ENCODE results near the gene DDX23.
"Not testable (repeated sequence)": the region's sequence is repeated elsewhere in the genome, so short reads cannot be mapped to it uniquely, and the experiment has no call there.

DDX23 gene

DNA sequence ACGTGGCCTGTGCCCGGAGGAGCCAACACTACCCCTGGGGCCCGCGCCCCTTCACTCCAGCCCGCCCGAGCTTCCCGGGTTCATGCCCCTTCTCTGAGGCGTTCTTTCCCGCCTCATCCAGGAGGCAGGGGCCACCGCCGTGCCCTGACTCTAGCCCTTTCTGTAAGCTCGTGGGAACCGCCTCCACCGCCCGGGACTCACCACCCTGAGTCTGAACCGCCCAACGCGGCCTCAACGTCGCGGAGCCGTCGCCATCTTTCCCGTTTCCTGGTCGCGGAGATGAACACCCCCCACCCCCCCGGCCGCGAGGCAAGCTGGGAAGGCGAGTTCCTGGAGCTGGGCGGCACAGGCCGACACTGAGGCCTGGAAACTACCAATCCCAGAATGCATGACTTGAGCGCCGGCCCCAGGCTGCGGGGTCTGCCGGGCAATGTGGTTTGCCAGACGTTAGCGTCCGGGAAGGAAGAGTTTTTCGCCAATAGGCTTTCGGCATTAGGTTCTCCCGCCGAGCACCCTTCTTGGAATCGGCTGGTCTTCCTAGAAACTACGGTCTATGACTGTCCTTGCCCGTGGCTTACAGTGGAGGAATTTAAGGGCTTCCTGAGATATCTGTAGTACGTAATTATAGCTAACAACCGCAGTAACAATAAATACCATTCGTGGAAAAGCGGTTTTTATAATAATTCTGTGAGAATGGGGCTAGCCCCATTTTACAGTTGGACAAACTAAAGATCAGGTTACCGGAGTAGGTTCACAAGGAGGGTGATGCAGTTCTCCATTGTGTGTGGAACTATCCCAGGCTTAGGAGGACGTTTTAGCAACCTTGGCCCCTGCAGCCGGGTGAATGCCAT lies at the start of gene DDX23:
DDX23 (minus strand) TSS at position 281 of the 851 bp plus-strand sequence. CDS start 6,381 bp downstream, outside the sequence.
- peak; percentile 85 for DNase-seq (ENCODE audit: low read depth)

DNA sequence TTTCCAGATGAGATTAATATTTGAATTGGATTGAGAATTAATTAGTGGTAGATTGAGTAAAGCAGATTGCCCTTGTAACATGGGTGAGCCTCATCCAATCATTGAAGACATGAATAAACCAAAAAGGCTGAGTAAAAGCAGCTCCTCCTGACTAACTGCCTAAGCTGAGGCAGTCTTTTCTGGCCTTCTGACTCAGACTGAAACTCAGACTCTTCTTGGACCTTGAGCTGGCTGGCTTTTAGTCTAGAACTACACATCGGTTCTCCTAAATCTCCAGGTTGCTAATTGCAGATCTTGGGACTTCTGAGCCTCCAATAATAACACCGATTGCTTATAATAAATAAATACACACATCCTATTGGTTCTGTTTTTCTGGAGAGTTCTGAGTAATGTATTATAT lies 49.3 kb upstream of the DDX23 start:
- no peak for DNase-seq (ENCODE audit: low read depth)

DNA sequence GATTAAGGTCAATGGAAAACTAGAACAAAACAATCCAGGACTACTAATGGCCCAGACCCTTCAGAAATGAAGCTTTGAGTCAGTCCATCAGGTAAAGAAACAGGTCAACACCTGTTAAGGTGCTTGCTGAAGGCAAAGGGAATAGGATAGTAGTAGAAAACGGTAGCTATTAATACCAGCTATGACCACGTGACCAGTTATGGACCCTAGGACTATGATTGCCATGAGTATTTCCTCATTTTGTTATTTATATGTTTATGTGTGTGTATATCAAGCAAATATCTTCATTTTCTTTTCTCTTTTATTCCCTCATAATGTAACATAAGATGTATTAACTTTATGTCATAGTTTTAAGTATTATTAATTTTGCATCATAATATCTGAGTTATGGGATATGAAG lies 47.7 kb upstream of the DDX23 start:
- DNase-seq (ENCODE audit: low read depth), result no peak

DNA sequence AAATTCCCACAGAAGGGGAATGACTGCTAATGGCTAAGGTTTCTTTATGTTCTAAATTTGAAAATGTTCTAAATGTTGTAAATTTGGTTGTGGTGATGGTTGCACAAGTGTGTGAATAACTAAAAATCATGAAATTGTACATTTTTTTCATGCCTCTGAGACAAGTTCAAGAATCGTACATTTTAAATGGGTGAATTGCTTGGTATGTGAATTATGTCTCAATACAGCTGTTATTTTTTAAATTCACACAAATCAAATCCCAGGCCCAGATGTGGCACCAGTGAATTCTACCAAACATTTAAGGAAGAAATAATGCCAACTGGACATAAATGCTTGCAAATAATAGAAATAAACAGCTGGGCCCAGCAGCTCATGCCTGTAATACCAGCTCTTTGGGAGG lies 42.3 kb upstream of the DDX23 start:
- DNase-seq (ENCODE audit: low read depth), result no peak

DNA sequence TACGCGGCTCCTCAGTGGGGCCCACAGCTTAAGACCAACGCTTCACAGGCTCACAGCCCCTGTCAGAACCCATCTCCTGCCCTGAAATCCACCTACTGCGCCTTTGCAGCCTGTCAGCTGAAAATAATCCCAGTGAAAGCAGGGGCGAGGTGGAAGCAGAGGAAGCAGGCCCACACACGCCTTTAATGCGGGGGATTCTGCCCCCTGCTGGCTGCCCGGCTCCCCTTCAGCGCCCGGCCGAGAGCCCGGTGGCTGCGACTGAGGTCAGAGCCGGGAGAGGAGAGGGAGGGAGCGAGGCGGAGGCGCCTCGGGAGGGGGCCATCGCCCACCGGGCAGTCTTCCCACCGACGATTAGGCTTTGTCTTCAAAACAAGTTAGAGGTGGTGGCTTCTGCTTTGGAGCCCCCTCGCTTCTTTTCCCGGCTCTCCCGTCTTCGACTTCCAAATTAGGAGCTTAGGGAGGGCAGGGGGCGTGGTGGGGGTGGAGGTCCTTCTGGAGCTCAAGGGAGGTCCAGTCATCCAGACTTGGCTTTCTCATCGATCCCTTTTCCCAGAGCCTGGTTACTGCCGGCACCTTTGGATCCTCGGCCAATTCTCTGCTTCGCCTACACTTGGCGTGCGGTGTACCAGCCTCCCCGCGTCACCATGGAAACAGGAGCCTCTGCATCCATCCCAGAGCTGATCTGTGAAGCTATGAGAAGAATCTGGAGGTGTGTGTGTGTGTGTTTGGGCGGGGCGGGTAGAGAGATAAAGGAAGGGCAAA lies 38.9 kb upstream of the DDX23 start:
- peak; percentile 49 for DNase-seq (ENCODE audit: low read depth)

DNA sequence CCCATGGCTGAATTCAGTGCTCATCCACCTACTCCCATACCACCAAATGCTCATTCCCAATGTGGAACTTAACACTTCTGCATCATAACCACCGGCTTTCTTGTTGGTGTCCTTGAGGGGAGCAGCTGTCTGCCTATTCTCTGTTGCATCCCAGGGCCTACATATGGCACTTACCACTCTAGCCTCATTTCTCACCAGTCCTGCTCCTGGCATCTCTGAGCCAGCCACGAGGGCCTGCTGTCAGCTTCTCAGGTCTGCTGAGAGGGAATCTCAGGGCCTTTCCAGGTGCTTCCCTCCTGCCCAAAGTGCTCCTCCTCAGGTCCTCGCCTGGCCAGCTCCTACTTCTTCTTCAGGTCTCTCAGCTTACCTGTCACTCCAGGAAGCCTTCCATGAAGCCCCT lies 37.7 kb upstream of the DDX23 start:
- no peak for DNase-seq (ENCODE audit: low read depth)

DNA sequence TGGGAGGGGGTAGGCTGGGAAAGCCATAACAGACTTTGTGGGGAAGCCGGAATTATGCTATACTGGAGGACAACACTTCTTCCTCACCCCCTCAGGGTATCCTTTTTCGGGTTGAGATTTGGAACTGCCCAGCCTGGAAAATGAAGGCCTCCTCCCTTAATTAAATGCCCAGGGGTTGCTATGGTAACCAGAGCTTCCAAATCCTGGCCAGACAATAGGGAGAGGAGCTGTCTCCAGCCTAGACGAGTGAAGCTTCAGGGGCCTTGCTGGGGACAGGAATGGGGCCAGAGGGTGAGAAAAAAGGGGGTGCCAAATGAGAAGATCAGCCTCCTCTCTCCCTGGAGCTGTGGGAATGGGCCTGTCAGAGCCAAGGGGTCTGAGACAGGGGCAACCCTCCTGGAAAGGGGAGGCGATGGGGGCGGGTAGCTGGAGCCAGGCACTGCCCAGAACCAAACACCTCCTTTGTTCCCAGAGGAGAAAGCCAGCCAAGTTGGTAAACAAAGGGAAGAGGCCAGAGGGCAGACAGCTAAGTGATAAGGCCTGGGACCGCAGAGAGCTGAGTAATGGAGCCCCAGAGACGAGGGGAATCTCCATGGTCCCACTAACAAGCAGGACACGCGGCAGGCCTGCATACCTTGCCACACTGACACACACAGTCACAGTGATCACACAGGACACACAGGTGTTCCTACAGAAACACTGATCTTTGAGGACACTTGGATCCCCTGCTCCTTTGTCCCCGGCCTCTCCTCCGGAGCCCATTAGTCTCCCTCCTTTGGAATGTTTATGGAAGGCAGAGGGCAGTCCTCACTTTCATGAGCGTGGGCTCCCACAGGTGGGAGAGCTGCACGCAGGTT lies 31.6 kb upstream of the DDX23 start:
- no peak for DNase-seq (ENCODE audit: low read depth)

DNA sequence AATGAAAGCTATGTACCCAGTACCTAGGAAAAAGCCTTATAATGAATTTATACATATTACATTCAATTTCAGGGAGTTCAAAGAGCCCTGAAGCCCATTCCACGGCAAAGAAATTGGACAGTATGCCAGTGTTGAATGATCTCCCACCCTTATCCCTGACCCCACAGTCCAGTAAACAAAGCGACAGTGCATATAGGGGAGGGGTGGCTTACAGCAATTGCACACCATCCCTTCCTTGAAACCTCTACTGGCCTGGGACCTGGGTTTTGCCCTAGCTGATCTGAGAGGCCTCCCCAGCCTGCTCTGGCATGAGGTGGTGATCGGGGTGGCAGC lies 31.0 kb upstream of the DDX23 start:
- DNase-seq (ENCODE audit: low read depth), result no peak

DNA sequence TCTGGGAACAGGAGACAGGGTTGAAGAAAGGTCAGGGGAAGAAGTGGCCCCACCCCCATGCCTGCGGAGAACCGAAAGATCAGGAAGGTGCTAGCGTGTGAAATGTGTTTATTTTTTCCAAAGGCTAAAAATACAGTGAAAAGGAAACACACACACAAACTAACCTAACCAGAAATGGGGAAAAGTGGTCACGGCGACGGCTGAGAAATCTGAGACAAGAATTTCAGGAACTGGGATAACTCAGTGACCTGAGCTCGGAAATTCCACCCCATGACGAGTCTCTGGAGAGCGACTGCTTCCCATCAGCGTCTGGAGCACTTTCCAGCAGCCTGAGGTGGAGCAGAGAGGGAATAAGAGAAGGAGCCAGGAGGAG lies 30.3 kb upstream of the DDX23 start:
- no peak for DNase-seq (ENCODE audit: low read depth)

DNA sequence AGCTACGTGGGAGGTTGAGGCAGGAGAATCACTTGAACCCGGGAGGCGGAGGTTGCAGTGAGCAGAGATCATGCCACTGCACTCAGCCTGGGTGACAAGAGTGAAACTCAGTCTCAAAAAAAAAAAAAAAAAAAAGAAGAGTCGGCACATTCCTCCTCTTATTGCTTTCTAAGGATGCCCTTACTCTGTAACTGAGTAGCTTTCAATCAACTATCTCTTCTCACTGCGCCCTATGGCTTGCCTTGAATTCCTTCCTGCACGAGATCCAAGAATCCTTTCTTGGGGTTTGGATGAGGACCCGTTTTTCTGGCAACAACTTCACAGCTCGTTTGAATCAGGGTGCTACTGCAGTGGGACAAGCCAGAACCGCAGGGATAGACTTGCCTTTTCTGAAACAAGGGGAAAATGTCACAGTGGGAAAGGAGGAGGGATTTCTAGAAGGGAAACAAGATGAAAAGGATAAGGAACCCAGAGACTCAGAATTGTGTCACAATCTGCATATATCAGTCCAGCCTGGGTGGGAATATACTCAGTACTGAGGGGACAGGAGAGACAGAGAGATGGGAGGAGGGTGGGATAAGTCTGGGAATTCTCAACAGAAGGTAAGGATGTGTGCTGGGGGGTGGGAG lies 29.8 kb upstream of the DDX23 start:
- DNase-seq (ENCODE audit: low read depth), result no peak

DNA sequence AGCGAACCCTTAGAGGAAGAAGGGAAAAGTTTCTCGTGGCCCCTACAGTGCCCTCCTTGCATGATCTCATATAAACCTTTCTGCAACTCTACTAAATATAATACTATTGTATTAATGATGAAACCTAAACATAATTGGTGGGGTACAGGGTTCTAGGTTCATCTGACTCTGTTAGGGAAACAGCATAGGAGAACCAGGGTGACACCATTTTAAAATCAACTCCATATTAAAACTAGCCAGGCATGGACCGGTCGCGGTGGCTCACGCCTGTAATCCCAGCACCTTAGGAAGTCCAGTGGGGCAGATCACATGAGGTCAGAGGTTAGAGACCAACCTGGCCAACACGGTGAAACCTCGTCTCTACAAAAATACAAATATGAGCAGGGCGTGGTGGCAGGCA lies 28.7 kb upstream of the DDX23 start:
- DNase-seq (ENCODE audit: low read depth), result no peak

DNA sequence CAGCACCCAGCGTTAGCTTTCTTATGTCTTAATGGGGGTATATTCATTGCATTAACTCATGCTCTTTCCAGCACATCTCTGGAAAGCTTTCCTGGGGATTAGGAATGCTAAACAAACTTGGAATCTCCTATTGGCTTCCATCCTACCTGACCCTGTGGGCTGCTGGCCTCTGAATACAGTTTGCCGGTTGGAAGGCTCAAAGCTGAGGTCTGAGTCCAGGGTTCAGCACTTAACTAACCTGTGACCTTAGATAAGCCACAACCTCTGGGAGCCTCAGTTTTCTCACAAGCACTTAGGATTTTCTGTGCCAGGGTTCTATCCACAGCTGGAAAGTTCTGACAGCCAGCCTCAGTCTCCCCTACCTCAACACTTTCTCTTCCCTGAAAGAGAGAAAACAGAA lies 26.6 kb upstream of the DDX23 start:
- DNase-seq (ENCODE audit: low read depth), result no peak

DNA sequence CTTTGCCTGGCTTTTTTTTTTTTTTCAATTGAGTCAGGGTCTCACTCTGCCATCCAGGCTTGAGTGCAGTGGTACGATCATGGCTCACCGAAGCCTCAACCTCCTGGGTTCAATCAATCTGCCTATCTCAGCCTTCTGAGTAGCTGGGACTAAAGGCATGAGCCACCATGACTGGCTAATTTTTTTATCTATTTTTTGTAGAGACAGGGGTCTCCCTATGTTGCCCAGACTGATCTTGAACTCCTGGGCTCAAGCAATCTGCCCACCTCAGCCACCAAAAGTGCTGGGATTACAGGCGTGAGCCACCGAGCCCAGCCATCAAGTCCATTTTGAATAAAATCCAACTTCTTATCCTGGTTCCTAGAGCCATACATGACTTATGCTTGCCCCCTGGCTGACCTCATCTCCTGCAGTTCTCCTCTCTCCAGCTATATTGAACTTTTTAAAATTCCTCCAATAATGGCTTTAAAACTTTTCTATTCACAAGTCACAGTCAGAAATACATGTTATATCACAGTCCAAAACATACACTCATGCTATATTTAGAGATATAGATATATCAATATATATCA lies 24.1 kb upstream of the DDX23 start:
- no peak for DNase-seq (ENCODE audit: low read depth)

DNA sequence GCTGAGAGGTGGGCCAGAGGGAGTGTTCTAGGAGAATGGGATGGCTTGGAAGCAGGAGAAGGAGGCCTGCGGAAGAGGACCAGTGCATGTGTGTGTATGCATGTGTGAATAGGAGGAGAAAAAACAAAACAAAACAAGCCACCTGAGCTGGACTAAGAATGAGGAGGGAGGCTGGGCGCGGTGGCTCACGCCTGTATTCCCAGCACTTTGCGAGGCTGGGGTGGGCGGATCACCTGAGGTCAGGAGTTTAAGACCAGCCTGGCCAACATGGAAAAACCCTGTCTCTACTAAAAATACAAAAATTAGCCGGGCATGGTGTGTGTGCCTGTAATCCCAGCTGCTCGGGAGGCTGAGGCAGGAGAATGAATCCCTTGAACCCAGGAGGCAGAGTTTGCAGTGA lies 21.6 kb upstream of the DDX23 start:
- DNase-seq (ENCODE audit: low read depth), result not testable (repeated sequence)

DNA sequence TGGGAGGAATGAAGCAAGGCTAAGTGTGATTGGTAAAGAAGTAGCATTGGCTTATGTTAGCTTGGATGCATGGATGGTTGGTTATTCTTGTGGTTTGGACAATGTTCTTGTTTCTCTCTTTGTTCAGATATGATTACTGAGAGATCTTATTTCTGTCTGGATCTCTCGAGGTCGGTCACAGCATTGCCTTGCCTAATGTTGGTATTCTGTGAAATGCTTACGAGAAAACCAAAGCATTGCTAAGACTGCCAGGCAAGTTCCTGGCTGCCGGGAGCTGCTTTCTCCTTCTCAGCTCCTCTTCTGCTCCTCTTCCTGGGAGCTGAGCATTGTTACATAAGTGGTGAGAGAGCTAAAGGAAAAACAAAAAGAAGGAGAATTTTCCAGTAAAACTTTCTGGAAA lies 21.1 kb upstream of the DDX23 start:
- no peak for DNase-seq (ENCODE audit: low read depth)

DNA sequence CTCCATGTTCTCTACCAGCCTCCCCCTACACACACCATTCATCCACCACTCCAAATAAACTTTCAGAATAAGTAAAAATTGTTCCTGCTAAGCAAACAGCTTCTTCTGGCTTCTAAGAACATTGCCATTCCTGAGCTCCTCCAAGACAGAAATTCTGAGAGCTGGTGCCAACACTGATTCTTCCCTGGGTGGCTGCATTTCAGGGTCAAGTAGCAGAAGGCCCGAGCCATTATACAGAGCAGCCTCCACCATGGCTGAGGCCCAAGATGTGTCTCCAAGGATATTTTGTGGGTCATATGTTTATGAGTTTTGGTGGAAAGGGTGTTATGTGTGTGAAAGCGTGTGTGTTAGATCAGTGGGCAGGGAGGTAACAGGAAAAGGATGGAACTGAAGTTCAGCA lies 17.2 kb upstream of the DDX23 start:
- no peak for DNase-seq (ENCODE audit: low read depth)

DNA sequence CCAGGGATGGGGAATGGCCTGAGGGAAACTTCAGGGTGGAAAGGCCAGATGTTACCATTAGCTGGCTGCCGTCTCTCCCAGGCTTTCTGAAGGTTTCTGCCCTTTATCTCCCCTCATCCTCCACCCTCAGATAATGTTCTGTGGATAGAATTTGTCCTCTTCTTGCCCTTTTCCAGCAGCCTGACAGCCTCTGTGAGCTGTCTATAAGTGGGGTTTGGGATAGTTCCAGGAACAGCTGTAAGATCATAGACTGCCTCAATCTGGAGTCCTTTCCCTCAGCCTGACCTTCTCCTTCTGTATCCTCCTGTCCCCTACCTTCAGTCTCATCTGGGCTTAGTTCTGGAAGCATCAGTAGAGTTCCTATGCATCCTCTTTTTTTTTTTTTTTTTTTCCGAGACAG lies 16.5 kb upstream of the DDX23 start:
- DNase-seq (ENCODE audit: low read depth), result no peak

DNA sequence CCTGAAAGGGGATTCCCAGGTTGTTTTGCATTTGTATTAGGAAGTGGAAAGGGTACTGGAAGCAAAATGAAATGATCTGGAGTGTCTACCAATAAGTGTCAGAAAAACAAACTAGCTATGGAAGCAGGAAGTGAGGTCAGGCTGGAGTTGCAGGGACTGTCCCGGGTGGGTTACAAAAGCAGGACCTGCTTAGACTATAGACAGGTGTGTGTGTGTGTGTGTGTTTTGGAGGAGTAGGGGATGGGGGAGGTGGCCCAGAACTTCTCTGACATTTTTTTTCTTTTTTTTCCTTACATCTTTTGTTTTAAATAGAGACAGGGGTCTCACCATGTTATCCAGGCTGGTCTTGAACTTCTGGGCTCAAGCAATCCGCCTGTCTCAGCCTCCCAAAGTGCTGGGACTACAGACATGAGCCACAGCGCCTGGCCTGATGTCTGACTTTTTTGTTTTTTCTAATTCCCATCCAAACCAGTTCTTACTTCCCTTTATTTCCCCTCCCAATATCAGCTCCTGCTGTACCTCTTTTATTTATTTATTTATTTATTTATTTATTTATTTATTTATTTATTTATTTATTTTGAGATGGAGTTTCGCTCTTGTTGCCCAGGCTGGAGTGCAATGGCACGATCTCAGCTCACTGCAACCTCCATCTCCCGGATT lies 14.2 kb upstream of the DDX23 start:
- DNase-seq (ENCODE audit: low read depth), result no peak

DNA sequence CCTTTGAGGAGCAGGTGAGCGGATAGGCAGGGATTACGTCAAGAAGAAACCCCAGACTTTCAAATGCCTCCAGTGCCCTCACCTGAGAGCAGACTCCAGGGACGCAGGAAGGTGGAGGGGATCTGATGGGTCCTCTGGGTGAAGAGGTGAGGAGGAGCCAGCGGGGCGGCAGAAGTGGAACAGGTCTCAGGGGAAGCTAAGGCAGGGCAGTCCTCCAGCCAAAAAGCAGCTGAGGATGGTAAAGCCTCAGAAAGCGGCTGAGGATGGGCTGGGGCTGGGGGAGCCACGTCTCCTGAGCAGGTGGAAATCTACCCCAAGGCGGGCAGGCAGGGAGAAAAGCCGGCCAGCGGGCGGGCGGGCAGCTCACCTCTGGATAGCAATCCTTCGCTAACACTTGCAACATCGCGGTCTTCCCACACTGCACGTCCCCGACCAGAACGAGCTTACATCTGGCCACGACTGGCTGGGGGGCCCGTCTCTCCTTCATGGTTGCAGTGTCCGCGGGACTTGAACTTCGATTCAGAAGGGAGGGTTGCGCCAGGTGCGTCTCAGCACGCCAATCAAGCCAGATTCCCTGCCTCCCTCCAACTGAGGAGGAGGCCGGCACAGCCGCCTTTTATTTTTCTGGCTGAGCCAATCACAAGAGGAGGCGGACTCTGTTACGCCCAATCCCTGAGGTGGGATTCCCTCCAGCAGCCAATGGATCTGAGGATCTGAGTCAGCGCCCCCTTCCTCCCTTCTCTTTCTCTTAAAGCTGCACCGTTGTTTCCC lies 13.5 kb upstream of the DDX23 start, which contains the start of gene RND1:
RND1 (minus strand) TSS at position 590 of the 771 bp plus-strand sequence; CDS start at position 487, 103 bp downstream.
- DNase-seq (ENCODE audit: low read depth), result peak; percentile 66

DNA sequence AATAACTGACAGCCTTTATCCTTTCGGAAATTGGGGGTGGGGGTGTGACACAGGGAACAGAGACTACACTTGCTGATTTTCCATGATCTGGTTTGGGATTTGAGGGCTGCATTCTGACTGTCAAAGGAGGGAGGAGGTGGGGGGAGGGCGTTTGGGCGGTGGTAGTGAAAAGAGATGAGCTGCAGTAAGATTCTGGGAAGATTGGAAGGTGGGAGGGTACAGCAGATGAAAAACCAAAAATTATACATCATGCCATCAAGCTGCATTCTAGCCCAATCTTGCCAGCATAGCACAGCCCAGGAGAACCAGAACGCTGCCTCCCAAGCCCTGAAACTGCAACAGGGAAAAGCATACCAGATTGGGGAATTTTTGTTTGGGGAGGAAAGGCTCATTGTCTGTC lies 11.3 kb upstream of the DDX23 start:
- no peak for DNase-seq (ENCODE audit: low read depth)
